IMR-90 (cell line): Measurements from ENCODE around the gene ADH1C. TPM values are rescaled to one million over a fixed set of nuclear protein-coding genes. Genes with fewer than 3 reads are reported as not detected.

ENCODE experiments used
- ATAC-seq: fragments of 200-7000 bp; cut with Tn5 transposase; 2 replicates; pipeline ENCODE4 v1.9.1; 2020; ENCODE audit warnings: low read depth, mild to moderate bottlenecking, moderate library complexity
- BruUV-seq: library from RNA; stranded (reverse); fragments of 400-500 nt; replicated peaks from 2 replicates; lab custom pipeline; 2021; lab: Mats Ljungman, UMichigan
- CTCF ChIA-PET: fragments of 300-600 bp; formaldehyde crosslinking; extraction: SDS; loops from one replicate; lab custom pipeline; 2021; ENCODE audit warnings: antibody characterized with exemption; lab: Yijun Ruan, JAX
- POLR2A ChIA-PET: fragments of 300-600 bp; sonication (Branson Sonifier 250); formaldehyde crosslinking; loops from one replicate; lab custom pipeline; 2022; ENCODE audit warnings: antibody characterized with exemption; ENCODE audit not compliant: unreplicated experiment; lab: Charles Lee
- DNase-seq: peaks from one replicate; pipeline ENCODE4 v3.0.0; 2013
- H2AFZ ChIP-seq: replicated peaks from 2 replicates; pipeline ENCODE3; 2013; ENCODE audit warnings: low read length, mild to moderate bottlenecking; ENCODE audit not compliant: poor library complexity
- H2AK5ac ChIP-seq: 2 replicates; pipeline ENCODE4 v1.6.1; 2013; ENCODE audit warnings: low read depth, low read length, inconsistent platforms
- H2AK9ac ChIP-seq: replicated peaks from 2 replicates; pipeline ENCODE3; 2013; ENCODE audit warnings: mild to moderate bottlenecking, low read depth, low read length, moderate library complexity; ENCODE audit not compliant: poor library complexity
- H2BK120ac ChIP-seq: 2 replicates; pipeline ENCODE4 v1.6.1; 2013; ENCODE audit warnings: low read depth, low read length, inconsistent platforms
- H2BK15ac ChIP-seq: 3 replicates; pipeline ENCODE4 v1.6.1; 2013; ENCODE audit warnings: low read depth, low read length, inconsistent platforms
- H2BK20ac ChIP-seq: 2 replicates; pipeline ENCODE4 v1.6.1; 2013; ENCODE audit warnings: low read depth, mild to moderate bottlenecking, inconsistent platforms, low read length, moderate library complexity
- H2BK5ac ChIP-seq: 2 replicates; pipeline ENCODE4 v1.6.1; 2013; ENCODE audit warnings: mild to moderate bottlenecking, low read depth, low read length, inconsistent platforms; ENCODE audit not compliant: poor library complexity, severe bottlenecking
- H3K14ac ChIP-seq: replicated peaks from 2 replicates; pipeline ENCODE4 v1.6.1; 2013; ENCODE audit warnings: low read depth, low read length, inconsistent platforms
- H3K18ac ChIP-seq: 2 replicates; pipeline ENCODE4 v1.6.1; 2013; ENCODE audit warnings: low read depth, low read length, control low read depth
- H3K23ac ChIP-seq: 2 replicates; pipeline ENCODE4 v1.6.1; 2013; ENCODE audit warnings: low read depth, low read length, inconsistent platforms
- H3K27ac ChIP-seq: 2 replicates; pipeline ENCODE4 v1.5.1; 2013; ENCODE audit warnings: mild to moderate bottlenecking, control low read depth, low read length; ENCODE audit not compliant: insufficient read depth
- H3K27me3 ChIP-seq: 2 replicates; pipeline ENCODE4 v1.6.1; 2013; ENCODE audit warnings: low read length; ENCODE audit not compliant: control insufficient read depth, insufficient read depth
- H3K36me3 ChIP-seq: 2 replicates; pipeline ENCODE4 v1.6.1; 2013; ENCODE audit warnings: low read length, mixed read lengths; ENCODE audit not compliant: control insufficient read depth, insufficient read depth
- H3K4ac ChIP-seq: 2 replicates; pipeline ENCODE4 v1.6.1; 2013; ENCODE audit warnings: low read depth, low read length, inconsistent platforms
- H3K4me1 ChIP-seq: 2 replicates; pipeline ENCODE4 v1.6.1; 2013; ENCODE audit warnings: low read length, mixed read lengths; ENCODE audit not compliant: control insufficient read depth, insufficient read depth
- H3K4me2 ChIP-seq: 2 replicates; pipeline ENCODE4 v1.6.1; 2013; ENCODE audit warnings: low read depth, mild to moderate bottlenecking, control low read depth, low read length, moderate library complexity
- H3K4me3 ChIP-seq: 2 replicates; pipeline ENCODE4 v1.5.1; 2013; ENCODE audit warnings: low read depth, mild to moderate bottlenecking, control low read depth, low read length, moderate library complexity; ENCODE audit not compliant: insufficient read depth
- H3K56ac ChIP-seq: 2 replicates; pipeline ENCODE4 v1.6.1; 2013; ENCODE audit warnings: low read length, inconsistent platforms; ENCODE audit not compliant: insufficient read depth; ENCODE audit errors: extremely low read depth
- H3K79me1 ChIP-seq, 2 experiments: 2 replicates each; pipeline ENCODE4 v1.6.1; 2013; ENCODE audit warnings: low read length in 2 of 2, inconsistent platforms in 1 of 2, low read depth in 1 of 2
- H3K9ac ChIP-seq: 2 replicates; pipeline ENCODE4 v1.6.1; 2013; ENCODE audit warnings: low read depth, low read length, control low read depth
- H3K9me1 ChIP-seq: 2 replicates; pipeline ENCODE4 v1.6.1; 2013; ENCODE audit warnings: low read length, inconsistent platforms; ENCODE audit not compliant: insufficient read depth
- H3K9me3 ChIP-seq: 2 replicates; pipeline ENCODE4 v1.6.1; 2013; ENCODE audit warnings: low read length; ENCODE audit not compliant: control insufficient read depth, insufficient read depth
- H4K20me1 ChIP-seq: 2 replicates; pipeline ENCODE4 v1.6.1; 2013; ENCODE audit warnings: low read length, inconsistent platforms; ENCODE audit not compliant: insufficient read depth
- H4K5ac ChIP-seq: 2 replicates; pipeline ENCODE4 v1.6.1; 2013; ENCODE audit warnings: mild to moderate bottlenecking, low read depth, low read length, control low read depth
- H4K8ac ChIP-seq, 2 experiments: 2 replicates each; pipeline ENCODE4 v1.6.1; 2013; ENCODE audit warnings: low read depth in 2 of 2, low read length in 2 of 2, control low read depth in 1 of 2, inconsistent platforms in 1 of 2
- H4K91ac ChIP-seq: 2 replicates; pipeline ENCODE4 v1.6.1; 2013; ENCODE audit warnings: low read depth, low read length, inconsistent platforms; ENCODE audit not compliant: insufficient read depth
- CEBPB ChIP-seq: IDR thresholded peaks from 2 replicates; pipeline ENCODE4 v1.6.1; 2012; ENCODE audit warnings: low read depth, low read length, improper control_type of control experiment
- CHD1 ChIP-seq: IDR thresholded peaks from 2 replicates; pipeline ENCODE4 v1.6.1; 2012; ENCODE audit warnings: low read depth, low read length, improper control_type of control experiment
- MAFK ChIP-seq: IDR thresholded peaks from 2 replicates; pipeline ENCODE4 v1.6.1; 2012; ENCODE audit warnings: low read depth, low read length, improper control_type of control experiment
- MAZ ChIP-seq: IDR thresholded peaks from 2 replicates; pipeline ENCODE4 v1.6.1; 2012; ENCODE audit warnings: low read depth, mild to moderate bottlenecking, low read length, improper control_type of control experiment, moderate library complexity, borderline replicate concordance
- MXI1 ChIP-seq: IDR thresholded peaks from 2 replicates; pipeline ENCODE4 v1.6.1; 2012; ENCODE audit warnings: low read depth, mild to moderate bottlenecking, low read length, moderate library complexity, borderline replicate concordance
- NFE2L2 ChIP-seq: fragments of 150-350 bp; IDR thresholded peaks from 2 replicates; pipeline ENCODE4 v1.6.1; 2016; ENCODE audit warnings: low read depth, mild to moderate bottlenecking, low read length
- POLR2A ChIP-seq: IDR thresholded peaks from 2 replicates; pipeline ENCODE4 v1.6.1; 2012; ENCODE audit warnings: mild to moderate bottlenecking, low read depth, low read length
- RAD21 ChIP-seq: IDR thresholded peaks from 2 replicates; pipeline ENCODE4 v1.6.1; 2012; ENCODE audit warnings: low read length, improper control_type of control experiment
- WGBS, 2 experiments: methylation state at CpG; one replicate each; pipeline versions ENCODE4 v1.1.5 to v1.1.7; 2013; ENCODE audit warnings: missing lambda C conversion rate in 2 of 2; ENCODE audit not compliant: insufficient read length in 1 of 2; ENCODE audit errors: extremely low coverage in 2 of 2; 5-methylcytosine and 5-hydroxymethylcytosine counted together
- dilution Hi-C: fragments of 300-500 bp; cut with HindIII; formaldehyde crosslinking; loops from one replicate; pipeline ENCODE4 v1.14.3; 2018; ENCODE audit warnings: low sequenced_read_pairs; ENCODE audit not compliant: unreplicated experiment
- in situ Hi-C: fragments of 300-500 bp; cut with MboI; formaldehyde crosslinking; loops from 3 replicates; pipeline ENCODE4 v1.14.3; 2019; ENCODE audit warnings: low sequenced_read_pairs, inconsistent platforms, mixed read lengths
- intact Hi-C: fragments of 100-400 bp; cut with micrococcal nuclease; formaldehyde crosslinking; loops from 2 replicates; pipeline ENCODE4 v1.10.0; 2022
- polyA plus RNA-seq, 3 experiments: library from polyadenylated mRNA; depleted of rRNA; stranded (reverse); fragments of >200 nt; gene quantifications; 2 replicates each; pipeline ENCODE4 v1.2.3, GENCODE V29; 2012; ENCODE audit warnings: low replicate concordance in 1 of 3
- total RNA-seq: library from RNA; depleted of rRNA; stranded (reverse); fragments of >200 nt; gene quantifications from 2 replicates; pipeline ENCODE4 v1.2.3, GENCODE V29; 2012
- TF ChIP-seq, protein P1 (sequence below): fragments of 150-350 bp; IDR thresholded peaks from 2 replicates; pipeline ENCODE4 v1.6.1; 2016; ENCODE audit warnings: low read depth, mild to moderate bottlenecking, low read length, moderate library complexity, borderline replicate concordance
- TF ChIP-seq, protein P2 (sequence below): fragments of 150-350 bp; IDR thresholded peaks from 2 replicates; pipeline ENCODE4 v1.6.1; 2017; ENCODE audit warnings: mild to moderate bottlenecking, antibody characterized with exemption, low read length, low read depth

The ADH1C gene
- total and polyA plus RNA-seq, 2 of the 4 experiments (the other 2 are of a cell fraction): 0.26 TPM; not detected in 1

DNA sequence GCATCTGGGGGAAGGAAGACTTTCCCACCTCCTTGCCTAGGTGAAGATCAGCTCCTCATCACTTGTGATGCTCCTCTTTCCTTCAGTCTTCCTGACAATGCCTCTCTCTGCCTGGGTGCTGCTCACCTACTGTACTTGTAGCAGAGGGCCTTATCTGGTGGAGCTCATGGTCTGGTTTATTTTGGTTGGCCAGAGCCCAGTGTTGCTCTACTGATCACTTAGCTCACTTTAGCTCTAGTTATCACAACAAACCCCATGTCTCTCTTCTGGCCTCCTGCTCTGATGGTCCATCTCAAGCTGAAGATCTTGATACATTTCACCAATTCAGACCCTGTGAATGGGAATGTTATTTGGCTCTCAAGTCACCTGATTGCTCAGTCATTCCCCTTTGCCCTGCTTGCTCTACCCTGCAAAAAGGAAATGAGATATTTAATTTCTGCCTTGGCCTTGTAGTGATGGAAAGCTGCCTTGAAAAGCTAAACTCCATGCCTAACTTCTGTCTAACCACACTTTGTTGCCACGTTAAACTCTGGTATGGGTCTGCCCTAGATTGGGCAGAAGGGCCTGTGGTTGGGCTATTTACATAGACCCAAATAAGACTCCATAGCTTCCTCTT lies 30.3 kb upstream of the ADH1C start:
- ChIA-PET CTCF (interaction anchor here (0.8 to 1.8 kb wide), 2 partner anchors 181 to 732 kb away, joined by 3 to 6 read pairs; no protein-coding TSS in a partner anchor), POLR2A (no interaction called here)
- Histone ChIP-seq H2AK9ac (peak overlapping the region; percentile 89), H2BK20ac (peak overlapping the region; percentile 99), H2BK120ac (peak overlapping the region; percentile 99), H3K9me3 (peaks cover 2% of the 10 kb centered on the region; the same call in 1 of the 2 replicates), H4K91ac (peak overlapping the region; percentile 98), H3K79me1 (no peaks in the 10 kb centered on the region), H2BK5ac (peak overlapping the region; percentile 98), H3K56ac (peak overlapping the region; percentile 85), H3K9ac (peak overlapping the region; percentile 1; the same call in 1 of the 2 replicates), H3K4ac (peak overlapping the region; percentile 99), H3K36me3 (no peaks in the 10 kb centered on the region), H4K20me1 (no peaks in the 10 kb centered on the region), H2AK5ac (peak overlapping the region; percentile 87), H3K9me1 (peaks cover 9% of the 10 kb centered on the region), H3K4me1 (peaks cover 15% of the 10 kb centered on the region), H3K23ac (peak overlapping the region; percentile 91), H3K4me2 (no peak overlapping the region), H3K4me3 (no peak overlapping the region), H4K8ac (peak overlapping the region; percentile 57 to 94), H3K18ac (peak overlapping the region; percentile 89), H3K27me3 (no peaks in the 10 kb centered on the region), H2BK15ac (peak overlapping the region; percentile 75; the same call in 2 of the 3 replicates), H3K27ac (peak overlapping the region; percentile 95; the same call in 1 of the 2 replicates), H3K14ac (peak overlapping the region; percentile 99), H2AFZ (peak overlapping the region; percentile 59), H4K5ac (peak overlapping the region; percentile 83)
- peak; percentile 71 for DNase-seq
- dilution Hi-C loops (no loop called here), intact Hi-C loops (loop anchor here (2.0 to 5.0 kb wide), 2 partner anchors 22 to 56 kb away; no protein-coding TSS in a partner anchor), in situ Hi-C loops (no loop called here)
- TF ChIP-seq POLR2A (no peak), MAFK (no peak), MAZ (no peak), NFE2L2 (no peak), CEBPB (no peak), CHD1 (no peak), RAD21 (no peak), MXI1 (no peak)
- TF ChIP-seq, protein P1, sequence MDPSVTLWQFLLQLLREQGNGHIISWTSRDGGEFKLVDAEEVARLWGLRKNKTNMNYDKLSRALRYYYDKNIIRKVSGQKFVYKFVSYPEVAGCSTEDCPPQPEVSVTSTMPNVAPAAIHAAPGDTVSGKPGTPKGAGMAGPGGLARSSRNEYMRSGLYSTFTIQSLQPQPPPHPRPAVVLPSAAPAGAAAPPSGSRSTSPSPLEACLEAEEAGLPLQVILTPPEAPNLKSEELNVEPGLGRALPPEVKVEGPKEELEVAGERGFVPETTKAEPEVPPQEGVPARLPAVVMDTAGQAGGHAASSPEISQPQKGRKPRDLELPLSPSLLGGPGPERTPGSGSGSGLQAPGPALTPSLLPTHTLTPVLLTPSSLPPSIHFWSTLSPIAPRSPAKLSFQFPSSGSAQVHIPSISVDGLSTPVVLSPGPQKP: no peak
- TF ChIP-seq, protein P2, sequence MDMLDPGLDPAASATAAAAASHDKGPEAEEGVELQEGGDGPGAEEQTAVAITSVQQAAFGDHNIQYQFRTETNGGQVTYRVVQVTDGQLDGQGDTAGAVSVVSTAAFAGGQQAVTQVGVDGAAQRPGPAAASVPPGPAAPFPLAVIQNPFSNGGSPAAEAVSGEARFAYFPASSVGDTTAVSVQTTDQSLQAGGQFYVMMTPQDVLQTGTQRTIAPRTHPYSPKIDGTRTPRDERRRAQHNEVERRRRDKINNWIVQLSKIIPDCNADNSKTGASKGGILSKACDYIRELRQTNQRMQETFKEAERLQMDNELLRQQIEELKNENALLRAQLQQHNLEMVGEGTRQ: no peak
- WGBS, 2 experiments: no CpG with 5 or more reads among the region's 1 CpG
- peak; percentile 35 for ATAC-seq
- no TSS peak for BruUV-seq
